Measurements from ENCODE around the gene CCL15. TPM values are rescaled to one million over a fixed set of nuclear protein-coding genes. Genes with fewer than 3 reads are reported as not detected.

Gene CCL15, protein sequence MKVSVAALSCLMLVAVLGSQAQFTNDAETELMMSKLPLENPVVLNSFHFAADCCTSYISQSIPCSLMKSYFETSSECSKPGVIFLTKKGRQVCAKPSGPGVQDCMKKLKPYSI
- 1 to 10 TPM in 1 of 4 donors, not detected in 3; 4.6 TPM for total RNA-seq

DNA sequence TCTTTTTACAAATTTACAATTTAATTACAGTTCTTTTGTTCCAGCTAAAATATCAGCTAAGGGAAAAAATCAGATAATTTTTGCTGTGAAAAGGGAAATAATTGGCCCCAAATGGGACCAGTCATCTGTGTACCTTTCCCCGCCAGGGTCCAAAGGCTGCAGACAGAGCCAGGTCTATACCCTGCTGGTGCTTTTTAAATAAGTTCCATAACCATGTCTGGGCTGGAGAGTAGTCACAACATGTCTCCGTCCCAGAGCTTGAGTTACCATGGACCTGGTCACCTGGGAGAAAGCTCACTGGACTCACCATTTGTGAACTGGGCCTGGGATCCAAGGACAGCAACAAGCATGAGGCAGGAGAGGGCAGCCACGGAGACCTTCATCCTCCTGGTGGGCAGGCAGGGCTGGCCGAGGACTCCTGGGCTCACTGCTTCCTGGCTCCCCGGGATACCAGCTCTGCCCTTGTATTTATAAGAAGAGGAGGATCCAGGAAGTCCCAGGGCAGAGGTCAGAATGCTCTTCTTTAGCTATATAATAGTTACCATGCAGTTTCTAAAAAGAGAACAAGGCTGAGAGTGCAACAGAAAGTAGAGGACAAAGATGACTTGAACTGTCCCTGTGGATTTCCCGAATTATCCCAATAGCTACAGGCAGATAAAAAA, at the start of gene CCL15:
Gene CCL15, minus strand, starts transcription at position 444 of the 662 bp plus-strand sequence. Its CDS starts 61 bp downstream, at position 383.
- ATAC-seq (ENCODE audit: low FRiP score): no peak
- DNase-seq (ENCODE audit: low spot score): no peak
- TF ChIP-seq, protein P1, sequence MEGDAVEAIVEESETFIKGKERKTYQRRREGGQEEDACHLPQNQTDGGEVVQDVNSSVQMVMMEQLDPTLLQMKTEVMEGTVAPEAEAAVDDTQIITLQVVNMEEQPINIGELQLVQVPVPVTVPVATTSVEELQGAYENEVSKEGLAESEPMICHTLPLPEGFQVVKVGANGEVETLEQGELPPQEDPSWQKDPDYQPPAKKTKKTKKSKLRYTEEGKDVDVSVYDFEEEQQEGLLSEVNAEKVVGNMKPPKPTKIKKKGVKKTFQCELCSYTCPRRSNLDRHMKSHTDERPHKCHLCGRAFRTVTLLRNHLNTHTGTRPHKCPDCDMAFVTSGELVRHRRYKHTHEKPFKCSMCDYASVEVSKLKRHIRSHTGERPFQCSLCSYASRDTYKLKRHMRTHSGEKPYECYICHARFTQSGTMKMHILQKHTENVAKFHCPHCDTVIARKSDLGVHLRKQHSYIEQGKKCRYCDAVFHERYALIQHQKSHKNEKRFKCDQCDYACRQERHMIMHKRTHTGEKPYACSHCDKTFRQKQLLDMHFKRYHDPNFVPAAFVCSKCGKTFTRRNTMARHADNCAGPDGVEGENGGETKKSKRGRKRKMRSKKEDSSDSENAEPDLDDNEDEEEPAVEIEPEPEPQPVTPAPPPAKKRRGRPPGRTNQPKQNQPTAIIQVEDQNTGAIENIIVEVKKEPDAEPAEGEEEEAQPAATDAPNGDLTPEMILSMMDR (IDR thresholded peaks at IDR 0.05): no peak

DNA sequence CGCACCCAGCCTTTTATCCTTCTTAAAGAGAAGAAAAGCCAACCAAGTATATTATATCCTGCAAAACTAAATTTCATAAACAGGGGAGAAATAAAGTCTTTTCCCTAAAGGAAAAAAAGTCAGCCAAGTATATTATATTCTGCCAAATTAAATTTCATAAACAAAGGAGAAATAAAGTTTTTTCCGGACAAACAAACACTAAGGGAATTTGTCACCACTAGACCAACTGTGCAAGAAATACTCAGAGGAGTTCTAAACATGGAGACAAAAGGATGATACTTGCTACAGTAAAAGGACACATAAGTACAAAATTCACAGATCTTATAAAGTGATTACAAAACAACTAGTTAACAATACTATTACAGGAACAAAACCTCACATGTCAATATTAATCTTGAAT, 48.3 kb upstream of the CCL15 start:
- no peak for DNase-seq (ENCODE audit: low spot score)
- TF ChIP-seq, protein P1 (IDR thresholded peaks at IDR 0.05): no peak
- ATAC-seq (ENCODE audit: low FRiP score): no peak

DNA sequence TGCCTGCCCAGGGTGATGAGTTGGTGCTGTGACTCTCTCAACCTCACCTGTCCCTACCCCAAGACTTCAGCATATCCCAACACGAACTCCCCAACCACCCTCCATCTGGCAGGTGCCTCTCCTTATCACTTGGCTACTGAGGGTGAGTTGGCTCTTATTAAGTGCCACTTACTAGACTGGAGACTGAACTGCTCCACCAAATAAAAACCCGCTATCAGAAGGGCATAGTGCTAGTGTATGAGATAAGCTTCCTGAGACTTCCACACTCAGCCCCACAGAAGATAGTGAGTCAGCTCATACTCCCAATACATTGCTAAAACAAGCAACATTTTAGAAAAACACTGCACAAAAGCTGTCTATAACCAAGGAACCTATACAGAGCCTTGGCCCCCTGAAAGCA, 46.7 kb upstream of the CCL15 start:
- TF ChIP-seq, protein P1 (IDR thresholded peaks at IDR 0.05): no peak
- DNase-seq (ENCODE audit: low spot score) (no peak), ATAC-seq (ENCODE audit: low FRiP score) (no peak)

DNA sequence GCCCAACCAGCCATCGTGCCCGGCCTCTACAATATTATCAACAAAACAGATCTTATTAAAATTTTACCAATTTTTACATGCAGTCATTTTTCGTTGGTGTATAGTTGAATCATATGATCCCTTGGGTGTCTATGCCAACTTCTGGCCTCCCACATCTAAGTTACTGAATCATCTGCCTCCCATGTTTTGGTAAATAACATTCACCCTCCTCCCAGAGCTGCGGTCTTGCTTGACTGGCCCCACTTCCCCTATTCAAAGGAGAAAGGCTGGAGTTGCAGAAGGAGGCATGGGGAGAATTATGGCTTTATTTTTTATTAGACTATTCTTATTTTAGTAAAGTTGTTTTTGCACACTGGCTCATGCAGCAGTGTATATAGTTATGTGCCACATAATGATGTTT, 34.9 kb upstream of the CCL15 start:
- TF ChIP-seq, protein P1 (IDR thresholded peaks at IDR 0.05): no peak
- DNase-seq (ENCODE audit: low spot score) (no peak), ATAC-seq (ENCODE audit: low FRiP score) (no peak)

DNA sequence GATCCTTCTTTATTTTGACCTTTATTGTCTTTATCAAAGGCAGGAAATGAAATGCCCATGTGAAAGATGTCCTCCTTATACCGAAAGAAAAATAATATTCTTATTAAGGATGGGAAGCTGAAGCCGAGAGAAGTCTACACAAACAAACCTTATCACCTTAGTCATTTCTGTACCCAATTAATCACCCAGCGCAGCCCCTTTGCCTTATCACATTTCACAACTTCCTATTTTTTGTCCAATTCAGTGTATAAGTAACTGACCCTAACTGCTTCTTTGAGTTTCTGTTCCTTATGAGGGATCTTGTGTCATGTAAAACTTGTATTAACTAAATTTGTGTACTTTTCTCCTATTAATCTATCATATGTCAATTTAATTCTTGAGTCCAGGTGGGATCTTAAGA, 32.8 kb upstream of the CCL15 start:
- TF ChIP-seq, protein P1 (IDR thresholded peaks at IDR 0.05): no peak
- DNase-seq (ENCODE audit: low spot score): no peak
- no peak for ATAC-seq (ENCODE audit: low FRiP score)

DNA sequence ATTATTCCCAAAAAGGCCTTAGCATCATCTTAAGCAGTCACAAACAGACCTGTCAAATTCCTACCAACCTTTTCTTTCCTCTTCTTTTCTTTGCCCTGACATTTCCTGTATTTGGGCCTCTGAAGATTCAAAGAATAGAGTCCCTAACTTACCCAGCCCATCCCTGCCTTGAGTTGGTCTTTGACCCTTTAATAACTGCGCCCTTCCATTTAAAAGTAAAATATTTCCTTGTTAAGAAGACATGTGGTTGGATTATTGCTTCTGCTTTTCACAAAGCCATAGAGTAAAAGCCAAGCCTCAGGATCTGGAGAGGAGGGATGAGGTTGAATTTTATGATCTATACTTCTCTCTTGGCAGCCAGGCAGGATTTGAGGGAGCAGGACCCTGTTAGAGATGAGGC, 29.6 kb upstream of the CCL15 start:
- DNase-seq (ENCODE audit: low spot score) (no peak), ATAC-seq (ENCODE audit: low FRiP score) (no peak)
- TF ChIP-seq, protein P1 (IDR thresholded peaks at IDR 0.05): no peak

DNA sequence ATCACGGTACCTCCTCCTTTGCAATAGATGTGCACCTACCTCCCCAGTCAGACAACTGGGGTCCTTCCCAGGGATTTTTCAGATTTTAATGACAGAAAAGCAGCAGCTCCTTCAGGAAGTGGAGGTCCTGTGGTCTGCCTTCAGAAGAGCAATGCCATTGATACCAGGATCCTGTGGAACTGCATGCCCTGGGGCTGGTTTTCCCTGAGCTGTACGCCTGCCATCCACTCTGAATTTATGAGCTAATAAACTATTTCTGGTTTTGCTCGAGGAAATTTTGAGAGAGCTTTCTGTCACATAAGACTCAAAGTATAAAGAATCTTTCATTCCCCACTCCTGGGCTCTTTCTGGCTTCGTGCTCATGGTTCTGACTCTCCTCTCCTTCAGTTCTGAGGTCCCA, 26.4 kb upstream of the CCL15 start:
- DNase-seq (ENCODE audit: low spot score) (no peak), ATAC-seq (ENCODE audit: low FRiP score) (no peak)
- TF ChIP-seq, protein P1 (IDR thresholded peaks at IDR 0.05): no peak
